ENCODE data around the gene SMPD4.
"Not testable (repeated sequence)": the region's sequence is repeated elsewhere in the genome, so short reads cannot be mapped to it uniquely, and the experiment has no call there.

The SMPD4 gene

DNA sequence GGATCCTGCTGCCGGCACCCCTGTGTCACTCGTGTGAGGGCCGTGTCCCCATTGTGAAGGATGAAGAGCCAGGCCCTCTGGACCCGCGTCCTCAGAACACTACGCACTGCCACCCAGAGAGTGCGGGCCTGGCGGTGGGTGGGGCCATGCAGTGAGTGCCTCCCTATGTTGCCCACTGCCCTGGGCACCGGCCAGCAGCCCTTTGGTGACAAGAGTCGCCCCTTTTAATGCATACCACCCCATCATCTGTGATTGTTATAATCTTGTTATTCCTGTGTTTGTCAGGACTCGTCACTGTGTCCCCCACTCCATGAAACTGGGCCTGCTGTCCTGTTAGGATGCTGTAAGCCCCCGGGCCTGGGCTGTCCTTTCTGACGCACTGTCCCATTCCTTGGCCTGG is 43.1 kb downstream of the SMPD4 start:
- not testable (repeated sequence) for FAIRE-seq

DNA sequence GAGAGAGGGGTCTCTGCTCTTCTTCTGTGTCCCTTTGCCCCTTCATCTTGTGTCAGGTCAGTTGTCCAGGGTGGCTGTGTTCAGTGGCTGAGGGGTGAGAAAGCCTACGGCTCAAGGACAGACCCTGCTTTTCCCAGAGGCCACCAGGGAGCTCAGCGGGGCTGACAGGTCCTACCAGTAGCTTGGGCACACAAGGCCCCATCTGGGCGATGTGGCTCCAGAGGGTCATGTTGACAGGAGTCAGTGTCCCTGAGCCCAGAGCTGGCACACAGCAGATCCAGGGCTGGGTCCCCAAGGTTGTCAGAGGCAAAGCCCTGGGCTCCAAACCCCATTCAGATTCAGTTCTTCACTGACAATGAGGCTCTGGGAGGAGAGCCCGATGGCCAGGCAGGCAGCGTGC is 44.3 kb downstream of the SMPD4 start:
- not testable (repeated sequence) for FAIRE-seq

DNA sequence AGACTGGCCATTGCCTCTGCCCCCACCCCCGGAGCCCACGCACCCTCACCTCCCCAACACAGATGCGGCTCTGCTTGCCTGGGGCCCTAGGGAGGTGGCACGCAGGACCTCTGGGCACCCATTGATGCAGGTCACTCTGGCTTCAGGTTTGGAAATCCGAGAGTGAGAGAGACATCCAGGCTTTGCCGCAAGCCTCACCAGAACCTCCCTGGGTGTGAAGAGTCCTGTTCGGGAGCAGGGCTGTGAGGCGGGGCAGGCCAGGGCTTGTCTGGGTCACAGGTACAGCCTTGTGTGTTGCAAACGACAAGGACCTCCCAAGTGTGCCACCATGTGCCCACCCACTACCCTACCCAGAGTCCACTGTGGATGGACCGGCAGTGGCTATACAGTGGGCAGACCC is 44.9 kb downstream of the SMPD4 start:
- FAIRE-seq, result not testable (repeated sequence)

DNA sequence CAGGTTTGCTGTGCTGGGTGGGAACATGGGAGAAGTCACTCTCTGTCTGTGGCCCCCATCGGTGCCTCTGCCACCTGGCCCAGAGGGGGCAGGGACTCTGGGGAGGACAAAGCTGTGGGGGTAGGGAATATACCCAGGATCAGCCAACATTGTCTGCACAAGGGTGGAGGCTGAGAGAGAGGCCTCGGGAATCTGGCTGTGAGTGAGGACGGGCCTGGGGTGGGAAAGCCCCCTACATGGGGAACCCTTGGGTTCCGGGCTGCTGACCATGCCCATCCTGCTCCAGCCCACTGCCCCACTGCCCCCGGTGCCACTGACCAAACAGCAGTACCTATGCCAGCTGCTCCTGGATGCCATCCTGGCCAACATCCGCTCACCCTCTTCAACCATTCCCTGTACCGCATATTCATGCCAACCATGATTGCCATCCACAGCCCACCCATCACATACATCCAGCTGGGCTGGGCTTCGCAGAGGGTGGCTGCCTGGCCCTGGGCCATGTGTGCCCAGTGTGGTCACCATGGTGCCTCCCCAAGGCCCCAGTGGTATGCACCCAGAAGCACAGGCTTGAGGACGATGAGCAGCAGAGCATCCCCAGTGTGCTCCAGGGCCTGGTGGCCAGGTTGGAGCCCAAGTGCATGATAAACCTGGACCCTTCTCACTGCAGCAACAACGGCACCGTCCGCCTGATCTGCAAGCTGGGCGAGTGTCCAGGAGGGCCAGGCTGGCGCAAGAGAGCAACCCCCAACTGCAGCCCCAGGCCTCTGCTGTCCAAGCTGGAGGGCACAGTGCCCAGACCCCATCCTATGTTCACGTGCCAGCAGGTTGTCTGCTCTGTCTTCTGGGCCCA is 45.5 kb downstream of the SMPD4 start:
- FAIRE-seq, result no peak

DNA sequence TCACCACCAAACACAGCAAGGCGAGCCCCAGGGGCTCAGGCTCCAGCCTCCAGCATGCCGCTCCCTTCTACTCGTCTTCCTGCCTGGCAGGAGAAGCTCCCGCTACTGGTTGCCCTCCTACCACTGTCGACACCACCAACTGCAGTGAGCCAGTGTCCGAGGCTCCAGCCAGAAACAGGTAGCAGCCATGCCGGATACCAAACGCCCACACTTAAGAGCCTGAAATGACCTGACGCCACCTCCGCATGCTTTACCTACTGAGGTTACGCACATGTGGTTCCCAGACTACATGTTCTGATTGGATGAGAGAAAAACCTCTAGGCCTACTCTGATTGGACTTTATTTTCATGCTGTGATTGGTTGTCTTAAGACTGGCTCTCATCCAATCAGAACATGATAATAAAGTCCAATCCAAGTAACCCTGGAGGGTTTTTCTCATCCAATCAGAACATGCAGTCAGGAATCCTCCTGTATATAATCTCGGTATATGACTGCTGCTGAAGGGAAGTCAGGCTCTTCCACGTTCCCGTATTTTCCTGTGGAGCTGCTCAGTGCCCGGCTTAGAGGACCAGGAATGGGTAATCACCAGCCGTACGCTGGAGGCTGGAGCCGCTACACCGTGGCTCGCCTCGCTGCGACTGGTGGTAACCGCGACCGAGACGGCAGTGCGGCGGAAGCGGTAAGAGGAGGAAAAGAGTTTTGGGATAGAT is 52.1 kb downstream of the SMPD4 start, which contains the start of gene POTEF:
POTEF (minus strand) TSS at position 103 of the 710 bp plus-strand sequence. CDS start 8,707 bp downstream, outside the sequence.
- FAIRE-seq, result not testable (repeated sequence)

DNA sequence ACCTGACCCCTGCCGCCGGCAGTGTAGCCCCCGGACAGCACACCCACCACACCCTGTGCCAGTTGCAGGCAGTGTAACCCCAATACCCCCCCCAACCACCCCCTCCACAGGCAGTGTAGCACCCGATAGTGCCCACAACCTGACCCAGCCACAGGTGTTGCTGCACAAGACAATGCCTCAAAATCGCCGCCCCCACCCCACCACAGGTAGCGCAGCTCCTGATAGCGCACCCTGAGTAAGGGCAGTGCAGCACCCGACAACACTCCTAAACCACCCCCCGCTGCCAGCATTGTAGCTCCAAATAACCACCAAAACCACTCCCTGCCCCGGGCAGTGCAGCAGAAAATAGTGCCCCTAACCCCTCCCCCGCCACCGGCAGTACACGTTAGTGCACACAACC is 52.9 kb downstream of the SMPD4 start:
- FAIRE-seq, result not testable (repeated sequence)

DNA sequence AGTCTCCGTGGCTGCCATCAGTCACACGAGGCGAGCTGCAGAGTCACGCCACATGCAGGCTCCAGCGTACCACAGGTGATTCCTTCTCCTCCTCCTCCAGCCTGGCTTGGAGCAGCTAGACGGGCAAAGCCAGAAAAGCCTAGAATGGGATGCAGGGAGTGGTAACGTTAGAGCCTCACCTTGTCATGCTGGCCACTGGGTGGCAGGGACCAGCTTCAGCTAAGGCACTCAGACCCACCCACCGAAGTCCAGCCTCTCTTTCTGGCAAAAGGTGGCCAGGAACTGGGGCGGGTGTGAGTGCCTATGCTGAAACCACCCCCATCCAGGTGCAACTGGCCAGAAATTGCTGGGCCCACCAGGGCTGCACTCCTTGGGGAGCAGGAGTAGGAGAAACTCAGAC is 53.7 kb downstream of the SMPD4 start:
- FAIRE-seq, result not testable (repeated sequence)

DNA sequence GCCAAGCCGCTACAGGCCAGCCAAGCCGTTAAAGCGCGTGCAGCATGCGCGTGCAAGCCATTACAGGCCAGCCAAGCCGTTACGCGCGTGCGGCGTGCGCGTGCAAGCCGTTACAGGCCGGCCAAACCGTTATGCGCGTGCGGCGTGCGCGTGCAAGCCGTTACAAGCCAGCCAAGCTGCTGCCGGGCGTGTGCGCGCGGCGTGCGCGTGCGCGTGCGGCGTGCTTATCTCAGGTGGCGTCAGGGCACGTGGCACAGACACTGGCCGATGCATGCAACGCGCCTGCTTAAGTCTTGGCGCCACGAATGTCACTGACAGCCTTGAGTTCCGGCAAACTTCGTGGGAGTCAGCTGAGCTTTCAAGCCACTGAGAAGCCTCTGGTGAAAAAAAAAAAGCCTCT is 60.5 kb downstream of the SMPD4 start:
- FAIRE-seq, result not testable (repeated sequence)

DNA sequence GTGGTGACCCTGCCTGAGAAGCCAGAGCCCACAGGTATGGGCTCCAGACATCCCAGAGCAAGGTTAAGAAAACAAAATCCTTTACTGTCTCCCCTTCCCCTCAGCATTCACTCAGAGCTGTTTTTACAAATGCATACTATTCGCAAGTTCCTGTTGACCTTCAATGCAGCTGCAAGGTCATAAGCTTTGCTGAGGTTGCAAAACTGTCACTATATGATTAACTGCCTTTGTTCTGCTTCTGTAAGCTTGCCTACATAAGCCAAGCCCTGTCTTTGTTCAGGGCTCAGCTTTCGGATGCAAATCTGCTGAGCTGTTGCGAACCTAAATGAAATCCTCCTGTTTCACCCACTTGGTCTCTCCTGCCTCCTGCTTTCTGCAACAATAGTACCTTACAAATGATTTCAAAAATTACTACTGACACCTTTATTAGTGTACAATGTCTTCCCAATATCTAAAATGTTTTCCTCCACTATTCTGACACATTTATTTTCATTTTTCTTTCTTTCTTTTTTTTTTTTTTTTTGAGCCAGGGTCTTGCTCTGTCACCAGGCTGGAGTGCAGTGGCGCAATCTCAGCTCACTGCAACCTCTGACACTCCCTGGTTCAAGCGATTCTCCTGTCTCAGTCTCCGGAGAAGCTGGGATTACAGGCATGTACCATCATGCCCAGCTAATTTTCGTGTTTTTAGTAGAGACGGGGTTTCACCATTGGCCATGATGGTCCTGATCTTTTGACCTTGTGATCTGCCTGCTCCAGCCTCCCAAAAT is 78.6 kb downstream of the SMPD4 start:
- FAIRE-seq, result not testable (repeated sequence)
